ENCODE measurements around the gene RGS3. TPM values are rescaled to one million over a fixed set of nuclear protein-coding genes. Genes with fewer than 3 reads are reported as not detected.

RGS3 gene
- total and polyA plus RNA-seq, 2 of the 13 experiments (the other 11 are each of a cell fraction or from before 2014, with no cell fraction given), result 17.1 to 28.8 TPM

GRCh38 chr9:113504725-113505590 lies 41.4 kb downstream of the RGS3 start (continued):
- no peak for TF ChIP-seq ZNF513 (CRISPR knock-in tag; conservative IDR thresholded peaks at IDR 0.05)
- TF ChIP-seq ZNF724P (CRISPR knock-in tag; IDR thresholded peaks at IDR 0.05; ENCODE audit: borderline replicate concordance), result 0 out of 2 replicates have a peak, but pooled peaks have one; percentile 69
- peak; percentile 48; the same call in 1 of the 2 replicates for TF ChIP-seq MXD3 (CRISPR knock-in tag; IDR thresholded peaks at IDR 0.05)
- TF ChIP-seq KLF15 (CRISPR knock-in tag; IDR thresholded peaks at IDR 0.05; ENCODE audit: borderline replicate concordance), result no peak
- TF ChIP-seq ZNF512 (CRISPR knock-in tag; IDR thresholded peaks at IDR 0.05), result peak; percentile 73; the same call in 1 of the 2 replicates
- peak; percentile 95 for TF ChIP-seq HNF4G (IDR thresholded peaks at IDR 0.05; ENCODE audit: borderline replicate concordance, low read depth, low read length)
- peak; percentile 100 for TF ChIP-seq HNF4G (CRISPR knock-in tag; IDR thresholded peaks at IDR 0.05; ENCODE audit: borderline replicate concordance, low read depth)
- peak; percentile 52; the same call in 1 of the 2 replicates for TF ChIP-seq WIZ (CRISPR knock-in tag; IDR thresholded peaks at IDR 0.05)
- TF ChIP-seq MTA1 (CRISPR knock-in tag; IDR thresholded peaks at IDR 0.05; ENCODE audit: borderline replicate concordance), result peak; percentile 100
- peak; percentile 91 for TF ChIP-seq MAX (IDR thresholded peaks at IDR 0.05)
- 0 out of 2 replicates have a peak, but pooled peaks have one; percentile 54 for TF ChIP-seq NFAT5 (CRISPR knock-in tag; IDR thresholded peaks at IDR 0.05)
- TF ChIP-seq ZNF501 (CRISPR knock-in tag; IDR thresholded peaks at IDR 0.05), result peak; percentile 89
- TF ChIP-seq ZNF256 (CRISPR knock-in tag; conservative IDR thresholded peaks at IDR 0.05), result peak; percentile 46; the same call in 1 of the 2 replicates
- peak; percentile 99 for TF ChIP-seq ZNF691 (CRISPR knock-in tag; IDR thresholded peaks at IDR 0.05; ENCODE audit: borderline replicate concordance, low read depth)
- no peak for TF ChIP-seq ZNF496 (CRISPR knock-in tag; IDR thresholded peaks at IDR 0.05; ENCODE audit: insufficient replicate concordance)
- TF ChIP-seq MYNN (CRISPR knock-in tag; IDR thresholded peaks at IDR 0.05; ENCODE audit: low read depth), result no peak
